D721Med (cell line): ENCODE data around the gene PREX1.

ENCODE experiments used
- DNase-seq: peaks from one replicate; pipeline ENCODE4 v3.0.0; 2011; ENCODE audit warnings: low spot score; ENCODE audit not compliant: insufficient read length
- FAIRE-seq: peaks from 2 replicates; lab custom pipeline; 2011; peaks lifted over from hg19 to GRCh38; lab: Jason Lieb, UNC
- CTCF ChIP-seq: IDR thresholded peaks from 2 replicates; pipeline ENCODE4 v1.5.1; 2012; ENCODE audit warnings: mild to moderate bottlenecking, control low read depth; ENCODE audit not compliant: insufficient read depth; ENCODE audit errors: missing control alignments

The PREX1 gene

GRCh38 chr20:48629960-48630315 lies 197.9 kb downstream of the PREX1 start:
- DNase-seq: no peak
- no peak for TF ChIP-seq CTCF
- FAIRE-seq: no peak

GRCh38 chr20:48629069-48629959 lies 198.5 kb downstream of the PREX1 start:
- DNase-seq (no peak), FAIRE-seq (no peak)
- TF ChIP-seq CTCF: no peak

- TF ChIP-seq CTCF: no peak
- FAIRE-seq (no peak), DNase-seq (no peak)
Measured at GRCh38 chr20:48627737-48628128, 200.1 kb downstream of the PREX1 start.

GRCh38 chr20:48626938-48627736 lies 200.7 kb downstream of the PREX1 start:
- no peak for TF ChIP-seq CTCF
- FAIRE-seq: no peak
- DNase-seq: no peak

- no peak for DNase-seq
- FAIRE-seq: no peak
Measured at GRCh38 chr20:48626226-48626937, 201.4 kb downstream of the PREX1 start.

More at GRCh38 chr20:48626226-48626937, 201.4 kb downstream of the PREX1 start:
- TF ChIP-seq CTCF: no peak
